ENCODE data around the gene WNT2B.

DNA sequence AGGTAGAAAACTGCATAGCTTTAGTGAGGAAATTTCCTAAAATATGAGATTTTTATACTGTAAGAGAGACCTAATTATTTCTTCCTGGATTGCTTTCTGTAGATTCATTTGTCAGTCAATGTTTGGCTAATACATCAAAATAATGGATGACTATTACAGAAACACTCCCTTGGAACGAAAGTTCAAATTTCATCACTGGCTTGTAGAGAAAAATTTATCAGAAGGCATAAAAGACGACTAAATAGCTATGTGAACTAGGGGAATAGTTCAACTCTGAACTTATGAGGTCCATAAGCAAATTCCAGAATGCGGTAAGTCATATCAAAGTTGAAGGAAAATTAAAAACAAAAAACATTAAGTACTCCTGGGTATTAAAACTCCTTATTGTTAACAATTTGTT, 36.0 kb downstream of the WNT2B start:
- TF ChIP-seq, protein P1, sequence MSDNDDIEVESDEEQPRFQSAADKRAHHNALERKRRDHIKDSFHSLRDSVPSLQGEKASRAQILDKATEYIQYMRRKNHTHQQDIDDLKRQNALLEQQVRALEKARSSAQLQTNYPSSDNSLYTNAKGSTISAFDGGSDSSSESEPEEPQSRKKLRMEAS (IDR thresholded peaks at IDR 0.05; ENCODE audit: insufficient read depth, insufficient read length), result no peak
- TF ChIP-seq POLR2A (IDR thresholded peaks at IDR 0.05; ENCODE audit: low read depth, low read length) (no peak), EZH2 (IDR thresholded peaks at IDR 0.05; ENCODE audit: borderline replicate concordance, low read depth, low read length, severe bottlenecking) (no peak), POLR2AphosphoS5 (IDR thresholded peaks at IDR 0.05; ENCODE audit: insufficient read depth, low read depth, low read length) (no peak), GATA2 (IDR thresholded peaks at IDR 0.05; ENCODE audit: insufficient read depth, insufficient read length, low read depth, low read length) (no peak), MYC (IDR thresholded peaks at IDR 0.05; ENCODE audit: low read depth, low read length) (no peak), FOS (IDR thresholded peaks at IDR 0.05; ENCODE audit: borderline replicate concordance, insufficient read depth, low read length) (no peak), JUN (IDR thresholded peaks at IDR 0.05; ENCODE audit: borderline replicate concordance, insufficient read depth, insufficient read length, low read depth) (no peak)
- TF ChIP-seq, protein P2, sequence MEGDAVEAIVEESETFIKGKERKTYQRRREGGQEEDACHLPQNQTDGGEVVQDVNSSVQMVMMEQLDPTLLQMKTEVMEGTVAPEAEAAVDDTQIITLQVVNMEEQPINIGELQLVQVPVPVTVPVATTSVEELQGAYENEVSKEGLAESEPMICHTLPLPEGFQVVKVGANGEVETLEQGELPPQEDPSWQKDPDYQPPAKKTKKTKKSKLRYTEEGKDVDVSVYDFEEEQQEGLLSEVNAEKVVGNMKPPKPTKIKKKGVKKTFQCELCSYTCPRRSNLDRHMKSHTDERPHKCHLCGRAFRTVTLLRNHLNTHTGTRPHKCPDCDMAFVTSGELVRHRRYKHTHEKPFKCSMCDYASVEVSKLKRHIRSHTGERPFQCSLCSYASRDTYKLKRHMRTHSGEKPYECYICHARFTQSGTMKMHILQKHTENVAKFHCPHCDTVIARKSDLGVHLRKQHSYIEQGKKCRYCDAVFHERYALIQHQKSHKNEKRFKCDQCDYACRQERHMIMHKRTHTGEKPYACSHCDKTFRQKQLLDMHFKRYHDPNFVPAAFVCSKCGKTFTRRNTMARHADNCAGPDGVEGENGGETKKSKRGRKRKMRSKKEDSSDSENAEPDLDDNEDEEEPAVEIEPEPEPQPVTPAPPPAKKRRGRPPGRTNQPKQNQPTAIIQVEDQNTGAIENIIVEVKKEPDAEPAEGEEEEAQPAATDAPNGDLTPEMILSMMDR (IDR thresholded peaks at IDR 0.05; ENCODE audit: extremely low read depth in 1 of 2, insufficient read depth in 1 of 2, low read depth in 1 of 2, low read length in 2 of 2), result no peak
